Fibroblast of mammary gland (primary cell): ENCODE results near the gene CNGA2.

ENCODE experiments used
- DNase-seq: peaks from one replicate; pipeline ENCODE4 v3.0.0-alpha.2; 2010; ENCODE audit warnings: low read depth
- H3K4me3 ChIP-seq: 2 replicates; pipeline ENCODE4 v1.5.1; 2011; ENCODE audit warnings: low read depth, mild to moderate bottlenecking, low read length, moderate library complexity; ENCODE audit not compliant: control insufficient read depth
- TF ChIP-seq, protein P1 (sequence below): conservative IDR thresholded peaks from 2 replicates; pipeline ENCODE4 v1.5.1; 2011; ENCODE audit warnings: low read depth, low read length, inconsistent platforms; ENCODE audit not compliant: control insufficient read depth, insufficient read depth

Gene CNGA2

DNA sequence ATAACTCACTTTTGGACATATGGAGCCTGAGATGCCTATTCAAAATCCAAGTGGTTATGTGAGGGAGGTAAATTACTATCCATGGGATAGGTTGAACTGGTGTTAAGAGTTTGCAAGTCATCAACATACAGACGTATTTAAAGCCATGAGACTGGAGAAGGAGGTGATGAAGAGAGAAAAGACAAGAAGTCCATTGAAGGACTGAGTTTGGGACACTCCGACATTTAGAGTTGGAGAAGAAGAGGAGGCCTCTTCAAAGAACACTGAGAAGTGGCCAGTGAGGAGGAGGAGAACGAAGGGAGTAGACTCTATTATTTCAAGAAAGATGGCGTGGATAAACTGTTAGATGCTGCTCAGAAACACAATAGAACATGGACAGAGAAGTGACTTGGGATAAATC is at the start of gene CNGA2:
TSS of gene CNGA2 (plus strand) at position 301 of the 400 bp plus-strand sequence. CDS start 3,738 bp downstream, outside the sequence.
- DNase-seq: no peak
- H3K4me3 ChIP-seq: no peak within 1 kb of the TSS
- TF ChIP-seq, protein P1, sequence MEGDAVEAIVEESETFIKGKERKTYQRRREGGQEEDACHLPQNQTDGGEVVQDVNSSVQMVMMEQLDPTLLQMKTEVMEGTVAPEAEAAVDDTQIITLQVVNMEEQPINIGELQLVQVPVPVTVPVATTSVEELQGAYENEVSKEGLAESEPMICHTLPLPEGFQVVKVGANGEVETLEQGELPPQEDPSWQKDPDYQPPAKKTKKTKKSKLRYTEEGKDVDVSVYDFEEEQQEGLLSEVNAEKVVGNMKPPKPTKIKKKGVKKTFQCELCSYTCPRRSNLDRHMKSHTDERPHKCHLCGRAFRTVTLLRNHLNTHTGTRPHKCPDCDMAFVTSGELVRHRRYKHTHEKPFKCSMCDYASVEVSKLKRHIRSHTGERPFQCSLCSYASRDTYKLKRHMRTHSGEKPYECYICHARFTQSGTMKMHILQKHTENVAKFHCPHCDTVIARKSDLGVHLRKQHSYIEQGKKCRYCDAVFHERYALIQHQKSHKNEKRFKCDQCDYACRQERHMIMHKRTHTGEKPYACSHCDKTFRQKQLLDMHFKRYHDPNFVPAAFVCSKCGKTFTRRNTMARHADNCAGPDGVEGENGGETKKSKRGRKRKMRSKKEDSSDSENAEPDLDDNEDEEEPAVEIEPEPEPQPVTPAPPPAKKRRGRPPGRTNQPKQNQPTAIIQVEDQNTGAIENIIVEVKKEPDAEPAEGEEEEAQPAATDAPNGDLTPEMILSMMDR: no peak

- H3K4me3 ChIP-seq: no peak overlapping the region
- TF ChIP-seq, protein P1: no peak
- no peak for DNase-seq
Measured at GRCh38 chrX:151687635-151688034, 46.9 kb upstream of the CNGA2 start.

DNA sequence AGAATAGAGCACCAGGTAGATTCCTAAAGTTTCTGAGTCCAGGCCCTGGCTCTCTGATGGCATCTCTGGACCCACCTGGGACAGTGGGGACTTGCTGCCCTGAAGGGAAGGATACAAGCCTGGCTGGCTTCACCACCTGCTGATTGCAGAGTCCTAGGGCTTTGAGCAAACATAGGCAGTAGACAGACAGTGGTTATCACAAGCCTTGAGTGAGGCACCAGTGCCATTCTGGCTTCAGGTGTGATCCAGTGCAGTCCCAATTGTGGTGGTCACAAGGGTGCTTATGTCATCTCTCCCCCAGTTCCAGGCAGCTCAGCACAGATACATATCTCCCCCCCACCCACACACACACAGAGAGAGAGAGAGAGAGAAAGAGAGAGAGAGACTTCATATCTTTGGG is 45.9 kb upstream of the CNGA2 start:
- no peak overlapping the region for H3K4me3 ChIP-seq
- DNase-seq: no peak
- TF ChIP-seq, protein P1: no peak

DNA sequence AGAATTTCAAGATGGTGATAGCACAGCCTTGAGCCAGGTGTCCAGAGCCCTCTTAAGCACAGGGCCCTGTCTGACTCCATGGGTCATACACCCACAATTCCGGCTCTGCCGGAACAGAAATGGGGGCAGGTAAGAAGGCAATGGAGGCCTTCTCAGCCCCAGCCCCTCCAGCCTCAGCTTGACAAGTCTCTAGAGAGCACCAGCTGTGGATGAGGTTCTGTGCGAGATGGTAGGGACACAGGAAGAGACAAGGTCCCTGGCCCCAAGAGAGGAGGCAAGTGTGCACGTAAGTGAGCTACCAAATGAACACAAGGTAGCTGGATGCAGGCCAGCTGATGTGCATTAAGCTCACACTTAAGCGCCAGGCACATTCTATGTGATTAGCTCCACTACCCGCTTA is 41.7 kb upstream of the CNGA2 start:
- DNase-seq: no peak
- no peak overlapping the region for H3K4me3 ChIP-seq
- TF ChIP-seq, protein P1: no peak

DNA sequence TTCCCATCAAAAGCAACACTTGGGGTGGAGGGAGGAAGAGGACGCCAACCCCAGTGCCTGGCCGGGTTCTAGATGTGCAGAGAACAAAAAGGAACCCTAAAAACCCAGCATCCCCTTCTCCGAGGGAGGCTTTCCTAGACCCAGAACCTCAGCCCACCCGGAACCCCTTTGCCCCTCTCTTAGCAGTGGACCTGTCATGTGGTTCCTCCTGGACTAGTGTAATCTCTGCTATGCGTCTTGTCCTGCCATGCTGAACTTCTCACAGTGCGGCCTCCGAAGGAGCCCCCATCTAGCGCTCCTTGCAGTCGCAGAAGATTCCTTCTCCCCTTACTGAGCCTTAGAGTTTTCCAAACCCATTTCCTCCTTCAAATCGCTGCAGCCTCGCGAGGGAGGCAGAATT is 40.4 kb upstream of the CNGA2 start:
- DNase-seq: no peak
- TF ChIP-seq, protein P1: no peak

GRCh38 chrX:151694661-151695582 is 39.6 kb upstream of the CNGA2 start, which contains the start of gene PRRG3:
TSS of gene PRRG3 (plus strand) at chrX:151695458. CDS start at chrX:151698815, 3,357 bp downstream.
- no peak for DNase-seq
- H3K4me3 ChIP-seq: no peak within 1 kb of the TSS
- TF ChIP-seq, protein P1: no peak

More for the DNA sequence above, 40.4 kb upstream of the CNGA2 start:
- H3K4me3 ChIP-seq: no peak overlapping the region
